Measurements from ENCODE around the gene SH3GL2. TPM values are rescaled to one million over a fixed set of nuclear protein-coding genes. Genes with fewer than 3 reads are reported as not detected.

Gene SH3GL2
- total and polyA plus RNA-seq, 9 of the 15 experiments (the other 6 are each of a cell fraction or from before 2014, with no cell fraction given), result not detected

GRCh38 chr9:17578577-17578910 is 322 bp upstream of the SH3GL2 start (continued):
- TF ChIP-seq ATF2 (CRISPR knock-in tag; IDR thresholded peaks at IDR 0.05) (no peak), LARP7 (IDR thresholded peaks at IDR 0.05) (no peak), ZNF253 (CRISPR knock-in tag; conservative IDR thresholded peaks at IDR 0.05) (no peak), CBX8 (IDR thresholded peaks at IDR 0.05; ENCODE audit: borderline replicate concordance, extremely low read depth, low read depth, low read length, poor library complexity, severe bottlenecking) (no peak), GATAD2B (IDR thresholded peaks at IDR 0.05; ENCODE audit: borderline replicate concordance) (no peak)

GRCh38 chr9:17580119-17580518 is 1.3 kb downstream of the SH3GL2 start:
- no peaks in the 10 kb centered on the region for H3K9me3 ChIP-seq (replicated peaks; ENCODE audit: control insufficient read depth, insufficient read depth, low read depth, low read length)
- no peak overlapping the region for H3K27ac ChIP-seq (ENCODE audit: extremely low read depth, low read depth, low read length)
- no peaks in the 10 kb centered on the region for H3K27me3 ChIP-seq (ENCODE audit: control insufficient read depth in 2 of 2, insufficient read depth in 2 of 2, low read length in 2 of 2)
- no peaks in the 10 kb centered on the region for H3K9me1 ChIP-seq (ENCODE audit: control insufficient read depth, insufficient read depth, low read length)
- BruUV-seq (replicated peaks), result no TSS peak
- H3K79me2 ChIP-seq (ENCODE audit: control insufficient read depth, insufficient read depth, low read length), result no peaks in the 10 kb centered on the region
- ATAC-seq (no peak), DNase-seq (ENCODE audit: extremely low read depth in 1 of 4, low spot score in 3 of 4) (no peak), FAIRE-seq (no peak)
- in situ Hi-C loops (cut with MboI), result no loop called here
- no peaks in the 10 kb centered on the region for H4K20me1 ChIP-seq (replicated peaks; ENCODE audit: control insufficient read depth, insufficient read depth, low read length)
- no peak overlapping the region for H3K4me3 ChIP-seq
- ChIA-PET POLR2A (no interaction called here), CTCF (ENCODE audit: low intra/inter-chr PET ratio) (no interaction called here)
- no peaks in the 10 kb centered on the region for H3K36me3 ChIP-seq (ENCODE audit: control insufficient read depth, insufficient read depth, low read length)
- WGBS (ENCODE audit: insufficient coverage, low coverage, missing lambda C conversion rate), result 6% methylated on average over 9 of the region's 9 CpGs
- H3K4me1 ChIP-seq (replicated peaks in 1 of 2; ENCODE audit: control insufficient read depth in 2 of 2, insufficient read depth in 2 of 2, low read length in 2 of 2), result no peaks in the 10 kb centered on the region
- no peak overlapping the region for H3K4me2 ChIP-seq (ENCODE audit: insufficient read depth, low read length)
- no peak overlapping the region for H2AFZ ChIP-seq (ENCODE audit: low read depth, low read length)
- intact Hi-C loops (cut with micrococcal nuclease), result no loop called here
- no peak for TF ChIP-seq HMG20A (CRISPR knock-in tag; conservative IDR thresholded peaks at IDR 0.05)
- no peak overlapping the region for H3K9ac ChIP-seq (ENCODE audit: insufficient read depth in 1 of 2, low read depth in 2 of 2, low read length in 2 of 2)
